H1 (cell line): ENCODE results near the gene ENTREP1.

Source experiments
- CREB1 ChIP-seq: IDR thresholded peaks from 2 replicates; pipeline ENCODE4 v1.6.1; 2012; ENCODE audit warnings: inconsistent platforms
- EGR1 ChIP-seq: IDR thresholded peaks from 2 replicates; pipeline ENCODE4 v1.6.1; 2011; ENCODE audit warnings: low read depth, low read length, borderline replicate concordance
- EZH2 ChIP-seq: fragments of 200-600 bp; sonication (generic); IDR thresholded peaks from 2 replicates; pipeline ENCODE4 v1.7.1; 2012; ENCODE audit warnings: low read depth, mild to moderate bottlenecking, moderate library complexity, low read length, inconsistent platforms; ENCODE audit not compliant: severe bottlenecking
- NANOG ChIP-seq: IDR thresholded peaks from 2 replicates; pipeline ENCODE4 v1.6.1; 2011; ENCODE audit warnings: low read length, low read depth, mild to moderate bottlenecking, inconsistent platforms; ENCODE audit not compliant: insufficient read depth, poor library complexity, severe bottlenecking
- POLR2A ChIP-seq, 2 experiments: IDR thresholded peaks; 1 replicate in 1 of 2; 2 replicates in 1 of 2; pipeline ENCODE4 v1.6.1; 2011; ENCODE audit warnings: low read depth in 2 of 2, low read length in 2 of 2, mild to moderate bottlenecking in 2 of 2; ENCODE audit errors: control extremely low read depth in 1 of 2
- POLR2AphosphoS5 ChIP-seq: IDR thresholded peaks from 2 replicates; pipeline ENCODE4 v1.6.1; 2011; ENCODE audit warnings: low read depth, low read length
- RFX5 ChIP-seq: IDR thresholded peaks from 2 replicates; pipeline ENCODE4 v1.6.1; 2011; ENCODE audit warnings: low read depth, low read length, improper control_type of control experiment, borderline replicate concordance
- SIN3A ChIP-seq, 2 experiments: IDR thresholded peaks in 1 of 2; conservative IDR thresholded peaks in 1 of 2; 2 replicates each; pipeline ENCODE4 v1.6.1; 2011 to 2012; ENCODE audit warnings: low read length in 2 of 2, improper control_type of control experiment in 1 of 2, low read depth in 1 of 2, mild to moderate bottlenecking in 1 of 2
- TEAD4 ChIP-seq: IDR thresholded peaks from 2 replicates; pipeline ENCODE4 v1.6.1; 2012; ENCODE audit warnings: low read depth, low read length, inconsistent platforms, mixed read lengths
- YY1 ChIP-seq: IDR thresholded peaks from 2 replicates; pipeline ENCODE4 v1.6.1; 2011; ENCODE audit warnings: low read depth, mild to moderate bottlenecking, low read length
- TF ChIP-seq, protein P1 (sequence below), 3 experiments: IDR thresholded peaks; 1 replicate in 2 of 3; 2 replicates in 1 of 3; pipeline versions ENCODE4 v1.5.1 to v1.6.1; 2011; ENCODE audit warnings: low read length in 3 of 3, mild to moderate bottlenecking in 3 of 3, inconsistent platforms in 2 of 3, low read depth in 1 of 3, moderate library complexity in 1 of 3; ENCODE audit not compliant: insufficient read depth in 1 of 3; ENCODE audit errors: control extremely low read depth in 1 of 3
- TF ChIP-seq, protein P2 (sequence below): IDR thresholded peaks from 2 replicates; pipeline ENCODE4 v1.6.1; 2011; ENCODE audit warnings: low read depth, mild to moderate bottlenecking, low read length; ENCODE audit not compliant: insufficient read depth

- no peak for TF ChIP-seq CREB1
- no peak for TF ChIP-seq YY1
- TF ChIP-seq POLR2AphosphoS5: no peak
- TF ChIP-seq EGR1: no peak
- TF ChIP-seq SIN3A (conservative IDR thresholded peaks at IDR 0.05 in 1 of 2, IDR thresholded peaks at IDR 0.05 in 1 of 2; ENCODE audit: low read depth in 1 of 2, low read length in 2 of 2): no peak
- TF ChIP-seq, protein P1, sequence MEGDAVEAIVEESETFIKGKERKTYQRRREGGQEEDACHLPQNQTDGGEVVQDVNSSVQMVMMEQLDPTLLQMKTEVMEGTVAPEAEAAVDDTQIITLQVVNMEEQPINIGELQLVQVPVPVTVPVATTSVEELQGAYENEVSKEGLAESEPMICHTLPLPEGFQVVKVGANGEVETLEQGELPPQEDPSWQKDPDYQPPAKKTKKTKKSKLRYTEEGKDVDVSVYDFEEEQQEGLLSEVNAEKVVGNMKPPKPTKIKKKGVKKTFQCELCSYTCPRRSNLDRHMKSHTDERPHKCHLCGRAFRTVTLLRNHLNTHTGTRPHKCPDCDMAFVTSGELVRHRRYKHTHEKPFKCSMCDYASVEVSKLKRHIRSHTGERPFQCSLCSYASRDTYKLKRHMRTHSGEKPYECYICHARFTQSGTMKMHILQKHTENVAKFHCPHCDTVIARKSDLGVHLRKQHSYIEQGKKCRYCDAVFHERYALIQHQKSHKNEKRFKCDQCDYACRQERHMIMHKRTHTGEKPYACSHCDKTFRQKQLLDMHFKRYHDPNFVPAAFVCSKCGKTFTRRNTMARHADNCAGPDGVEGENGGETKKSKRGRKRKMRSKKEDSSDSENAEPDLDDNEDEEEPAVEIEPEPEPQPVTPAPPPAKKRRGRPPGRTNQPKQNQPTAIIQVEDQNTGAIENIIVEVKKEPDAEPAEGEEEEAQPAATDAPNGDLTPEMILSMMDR (IDR thresholded peaks at IDR 0.05; ENCODE audit: control extremely low read depth in 1 of 3, insufficient read depth in 1 of 3, low read depth in 1 of 3, low read length in 3 of 3): no peak
- no peak for TF ChIP-seq POLR2A (IDR thresholded peaks at IDR 0.05; ENCODE audit: control extremely low read depth in 1 of 2, low read depth in 2 of 2, low read length in 2 of 2)
- TF ChIP-seq TEAD4: no peak
- TF ChIP-seq, protein P2, sequence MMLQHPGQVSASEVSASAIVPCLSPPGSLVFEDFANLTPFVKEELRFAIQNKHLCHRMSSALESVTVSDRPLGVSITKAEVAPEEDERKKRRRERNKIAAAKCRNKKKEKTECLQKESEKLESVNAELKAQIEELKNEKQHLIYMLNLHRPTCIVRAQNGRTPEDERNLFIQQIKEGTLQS: no peak
- TF ChIP-seq NANOG: no peak
- no peak for TF ChIP-seq EZH2
- no peak for TF ChIP-seq RFX5
These were observed 63.6 kb downstream of the ENTREP1 start for GRCh38 chr9:69388596-69388995.
